Body of pancreas (tissue), 4 donors: Measurements from ENCODE around the gene P2RX7.

Source experiments
- CTCF ChIP-seq, 7 experiments: fragments of 450-650 bp in 4 of 7; fragments of 200-600 bp in 3 of 7; sonication (generic) in 3 of 7; IDR thresholded peaks; one replicate each; pipeline ENCODE4 v1.5.1; 2016 to 2019; ENCODE audit warnings: antibody characterized with exemption in 7 of 7
- POLR2A ChIP-seq, 3 donors: fragments of 450-650 bp; IDR thresholded peaks; one replicate each; pipeline ENCODE4 v1.6.1; 2016; ENCODE audit warnings: antibody characterized with exemption in 3 of 3, mild to moderate bottlenecking in 2 of 3

- no peak for TF ChIP-seq CTCF (IDR thresholded peaks at IDR 0.05)
- no peak for TF ChIP-seq POLR2A (IDR thresholded peaks at IDR 0.05)
These were observed 45.8 kb upstream of the P2RX7 start for GRCh38 chr12:121086781-121087295.
